Measurements from ENCODE around the gene KANK3.

- TF ChIP-seq, protein P1, sequence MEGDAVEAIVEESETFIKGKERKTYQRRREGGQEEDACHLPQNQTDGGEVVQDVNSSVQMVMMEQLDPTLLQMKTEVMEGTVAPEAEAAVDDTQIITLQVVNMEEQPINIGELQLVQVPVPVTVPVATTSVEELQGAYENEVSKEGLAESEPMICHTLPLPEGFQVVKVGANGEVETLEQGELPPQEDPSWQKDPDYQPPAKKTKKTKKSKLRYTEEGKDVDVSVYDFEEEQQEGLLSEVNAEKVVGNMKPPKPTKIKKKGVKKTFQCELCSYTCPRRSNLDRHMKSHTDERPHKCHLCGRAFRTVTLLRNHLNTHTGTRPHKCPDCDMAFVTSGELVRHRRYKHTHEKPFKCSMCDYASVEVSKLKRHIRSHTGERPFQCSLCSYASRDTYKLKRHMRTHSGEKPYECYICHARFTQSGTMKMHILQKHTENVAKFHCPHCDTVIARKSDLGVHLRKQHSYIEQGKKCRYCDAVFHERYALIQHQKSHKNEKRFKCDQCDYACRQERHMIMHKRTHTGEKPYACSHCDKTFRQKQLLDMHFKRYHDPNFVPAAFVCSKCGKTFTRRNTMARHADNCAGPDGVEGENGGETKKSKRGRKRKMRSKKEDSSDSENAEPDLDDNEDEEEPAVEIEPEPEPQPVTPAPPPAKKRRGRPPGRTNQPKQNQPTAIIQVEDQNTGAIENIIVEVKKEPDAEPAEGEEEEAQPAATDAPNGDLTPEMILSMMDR (IDR thresholded peaks at IDR 0.05; ENCODE audit: control extremely low read depth in 1 of 3, insufficient read depth in 1 of 3, low read depth in 1 of 3, low read length in 3 of 3): no peak
- no peak for TF ChIP-seq EZH2 (IDR thresholded peaks at IDR 0.05; ENCODE audit: low read depth, low read length, severe bottlenecking)
- no peak for TF ChIP-seq SUZ12 (IDR thresholded peaks at IDR 0.05; ENCODE audit: low read length)
- TF ChIP-seq GABPA (IDR thresholded peaks at IDR 0.05; ENCODE audit: borderline replicate concordance, insufficient read depth, low read length): no peak
- no peak for TF ChIP-seq SP2 (IDR thresholded peaks at IDR 0.05; ENCODE audit: low read length)
- TF ChIP-seq, protein P2, sequence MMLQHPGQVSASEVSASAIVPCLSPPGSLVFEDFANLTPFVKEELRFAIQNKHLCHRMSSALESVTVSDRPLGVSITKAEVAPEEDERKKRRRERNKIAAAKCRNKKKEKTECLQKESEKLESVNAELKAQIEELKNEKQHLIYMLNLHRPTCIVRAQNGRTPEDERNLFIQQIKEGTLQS (IDR thresholded peaks at IDR 0.05; ENCODE audit: insufficient read depth, low read depth, low read length): no peak
- peak in 1 of 2 experiments; percentile 69; a peak in 2 of 3 replicates for TF ChIP-seq POLR2A (IDR thresholded peaks at IDR 0.05; ENCODE audit: control extremely low read depth in 1 of 2, low read depth in 2 of 2, low read length in 2 of 2)
- TF ChIP-seq RAD21 (IDR thresholded peaks at IDR 0.05 in 1 of 2, conservative IDR thresholded peaks at IDR 0.05 in 1 of 2; ENCODE audit: low read depth in 2 of 2, low read length in 2 of 2): no peak
Observed at GRCh38 chr19:8322638-8322997, 20.4 kb downstream of the KANK3 start.
